Adrenal gland (tissue), 5 donors: ENCODE results near the gene CLIP4.

Experiments
- CTCF ChIP-seq, 6 experiments: fragments of 450-650 bp in 4 of 6; fragments of 200-600 bp in 2 of 6; sonication (generic) in 1 of 6; IDR thresholded peaks; 1 replicate in 5 of 6; 2 replicates in 1 of 6; pipeline versions ENCODE4 v1.5.1 to v1.8.0; 2016 to 2021; ENCODE audit warnings: antibody characterized with exemption in 6 of 6, mild to moderate bottlenecking in 2 of 6, moderate library complexity in 1 of 6
- POLR2A ChIP-seq, 2 donors: fragments of 450-650 bp; IDR thresholded peaks; one replicate each; pipeline ENCODE4 v1.6.1; 2017; ENCODE audit warnings: antibody characterized with exemption in 2 of 2, mild to moderate bottlenecking in 2 of 2, moderate library complexity in 1 of 2
- donor health status: DM: no; HTN: no; CAD: no.

- no peak for TF ChIP-seq CTCF (IDR thresholded peaks at IDR 0.05)
- TF ChIP-seq POLR2A (IDR thresholded peaks at IDR 0.05) = no peak
These were observed 87.7 kb downstream of the CLIP4 start for GRCh38 chr2:29202819-29203495.
